HG03045 (cell line): Measurements from ENCODE around the gene ARHGAP21.
"Not testable (repeated sequence)": the region's sequence is repeated elsewhere in the genome, so short reads cannot be mapped to it uniquely, and the experiment has no call there.

Experiments used
- ATAC-seq: cut with Tn5 transposase; IDR thresholded peaks from one replicate; pipeline ENCODE4 v1.9.1; 2021; ENCODE audit warnings: mild to moderate bottlenecking, moderate library complexity; ENCODE audit not compliant: unreplicated experiment

The ARHGAP21 gene

DNA sequence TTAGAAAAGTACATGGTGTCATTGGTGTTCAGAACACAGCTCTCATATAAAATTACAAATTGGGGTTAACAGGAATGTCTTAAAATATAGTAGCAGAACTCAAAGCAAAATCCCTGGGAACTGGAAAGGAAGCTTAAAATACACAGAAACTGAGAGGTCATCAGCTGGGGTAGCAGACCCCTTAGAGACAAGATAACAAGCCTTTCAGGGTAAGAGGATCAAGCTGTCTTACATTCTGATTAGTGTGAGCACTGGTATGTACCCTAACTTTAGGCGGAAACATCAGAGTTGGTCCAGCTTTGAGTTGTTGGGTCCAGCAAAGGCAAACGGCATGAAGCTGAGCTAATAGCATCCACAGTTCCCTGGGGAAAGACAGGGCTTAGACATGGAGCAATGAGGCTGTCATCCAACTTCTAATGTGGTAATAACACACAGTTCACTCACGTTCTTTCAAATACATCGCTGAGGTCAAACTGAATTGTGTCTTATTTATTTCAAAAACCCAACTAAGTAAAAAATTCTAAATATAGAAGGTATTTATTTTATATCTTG is 32.6 kb downstream of the ARHGAP21 start:
- ATAC-seq = no peak

DNA sequence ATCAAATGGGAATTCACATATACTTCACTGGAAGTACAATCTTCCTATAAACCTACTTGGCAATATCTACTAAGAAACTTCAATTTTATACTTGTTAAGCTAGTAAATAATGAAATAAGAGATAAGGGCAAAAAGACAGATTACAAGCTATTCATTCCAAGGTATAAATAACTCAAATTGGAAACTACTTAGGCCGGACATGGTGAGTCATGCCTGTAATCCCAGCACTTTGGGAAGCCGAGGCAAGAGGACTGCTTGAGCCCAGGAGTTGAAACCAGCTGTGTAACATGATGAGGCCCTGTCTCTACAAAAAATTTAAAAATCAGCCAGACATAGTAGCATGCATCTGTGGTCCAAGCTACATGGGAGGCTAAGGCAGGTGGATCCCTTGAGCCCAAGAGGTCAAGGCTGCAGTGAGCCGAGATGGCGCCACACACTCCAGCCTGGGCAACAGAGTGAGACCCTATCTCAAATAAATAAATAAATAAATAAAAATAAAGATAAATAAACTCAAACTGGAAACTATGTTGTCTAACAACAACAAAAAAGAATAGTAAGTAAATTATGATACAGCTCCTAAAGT is 37.6 kb downstream of the ARHGAP21 start:
- no peak for ATAC-seq

DNA sequence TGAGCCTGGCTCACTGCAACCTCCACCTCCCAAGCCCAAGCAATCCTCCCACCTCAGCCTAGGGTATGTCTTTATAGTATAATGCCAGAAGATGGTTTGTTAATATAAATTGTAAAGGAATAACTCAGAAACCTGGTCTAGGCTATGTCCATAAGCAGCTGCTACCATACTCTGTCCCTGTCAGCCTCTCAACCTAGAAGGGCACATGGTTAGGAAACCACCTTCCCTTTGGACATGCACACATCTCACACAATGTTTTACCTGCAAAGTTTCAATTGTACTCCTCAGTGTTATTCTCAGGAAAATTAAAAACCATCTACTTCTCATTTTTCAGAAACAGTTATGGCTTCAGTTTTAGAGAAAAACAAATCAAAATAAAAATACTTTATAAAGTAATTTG is 40.1 kb downstream of the ARHGAP21 start:
- no peak for ATAC-seq

DNA sequence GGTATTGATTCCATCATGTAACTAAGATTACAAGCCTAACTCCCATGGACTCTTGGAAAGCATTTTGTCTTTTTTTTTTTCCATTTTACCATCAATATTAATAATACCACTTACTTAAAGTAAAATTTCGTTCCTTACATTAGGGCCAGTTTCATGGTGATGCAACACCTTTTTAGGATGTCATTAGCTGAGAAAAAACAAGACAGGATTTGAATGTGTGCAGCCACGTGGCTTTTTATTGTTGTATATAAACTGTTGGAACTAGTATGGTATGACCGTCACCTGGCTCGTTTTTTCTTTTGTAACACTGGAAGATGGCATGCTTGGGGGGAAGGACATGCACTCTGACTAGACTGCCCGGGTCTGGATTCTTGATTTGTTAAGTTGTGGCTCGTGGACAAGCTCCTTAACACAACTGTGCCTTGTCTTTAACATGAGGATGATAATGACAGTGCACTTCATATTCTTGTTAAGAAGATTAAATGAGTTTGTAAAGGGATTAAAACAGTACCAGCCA is 42.1 kb downstream of the ARHGAP21 start:
- no peak for ATAC-seq

DNA sequence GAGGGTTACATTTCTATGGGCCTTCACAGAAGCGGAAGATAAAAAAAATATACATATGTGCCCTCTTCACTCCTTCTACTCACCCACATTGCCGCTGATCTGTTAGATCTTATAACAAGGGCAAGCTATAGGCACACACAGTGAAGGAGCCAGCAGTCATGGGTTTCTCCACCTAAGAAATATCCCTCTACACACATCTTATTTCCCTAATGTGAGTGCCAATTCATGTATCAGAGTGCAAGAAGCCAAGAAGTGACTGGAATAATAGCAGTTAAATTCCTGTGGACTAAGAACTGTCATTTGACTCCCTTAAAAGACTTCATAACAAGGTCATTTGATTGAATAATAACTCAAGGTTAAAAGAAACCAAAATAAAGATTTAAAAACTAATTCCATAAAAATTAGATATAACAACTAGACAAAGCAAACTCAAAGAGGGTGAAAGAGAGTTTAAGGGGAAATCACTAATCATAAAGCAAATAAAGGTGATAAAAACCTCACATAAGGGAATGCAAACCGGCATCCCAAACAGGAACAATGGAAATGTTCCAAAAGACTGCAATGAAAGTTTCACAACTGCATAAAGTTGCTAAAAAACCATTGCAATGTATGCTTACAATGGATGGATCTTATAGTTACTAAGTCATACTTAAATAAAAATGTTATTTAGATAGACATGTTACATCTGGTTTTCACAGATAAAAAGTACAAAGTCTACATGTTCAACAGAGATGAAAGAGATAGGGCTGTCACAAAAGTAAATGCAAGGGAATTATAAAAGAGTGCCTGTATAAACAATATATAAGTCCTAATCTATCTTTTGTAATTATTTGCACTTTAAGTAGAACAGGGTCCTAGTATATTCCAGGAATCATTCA is 42.8 kb downstream of the ARHGAP21 start:
- no peak for ATAC-seq

DNA sequence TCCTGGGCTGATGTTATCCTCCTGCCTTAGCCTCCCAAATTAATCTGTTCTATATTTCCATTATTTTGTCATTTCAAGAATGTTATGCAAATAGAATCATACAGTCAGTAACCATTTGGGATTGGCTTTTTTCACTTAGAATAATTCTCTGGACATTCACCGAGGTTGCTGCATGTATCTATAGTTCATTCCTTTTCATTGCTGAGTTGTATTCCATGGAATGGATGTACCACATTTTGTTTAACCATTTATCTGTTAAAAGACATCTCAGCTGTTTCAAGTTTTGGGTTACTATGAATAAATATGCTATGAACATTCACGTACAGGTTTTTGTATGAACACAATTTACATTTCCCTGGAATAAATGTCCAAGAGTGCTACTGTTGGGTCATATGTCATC is 44.9 kb downstream of the ARHGAP21 start:
- ATAC-seq = no peak

DNA sequence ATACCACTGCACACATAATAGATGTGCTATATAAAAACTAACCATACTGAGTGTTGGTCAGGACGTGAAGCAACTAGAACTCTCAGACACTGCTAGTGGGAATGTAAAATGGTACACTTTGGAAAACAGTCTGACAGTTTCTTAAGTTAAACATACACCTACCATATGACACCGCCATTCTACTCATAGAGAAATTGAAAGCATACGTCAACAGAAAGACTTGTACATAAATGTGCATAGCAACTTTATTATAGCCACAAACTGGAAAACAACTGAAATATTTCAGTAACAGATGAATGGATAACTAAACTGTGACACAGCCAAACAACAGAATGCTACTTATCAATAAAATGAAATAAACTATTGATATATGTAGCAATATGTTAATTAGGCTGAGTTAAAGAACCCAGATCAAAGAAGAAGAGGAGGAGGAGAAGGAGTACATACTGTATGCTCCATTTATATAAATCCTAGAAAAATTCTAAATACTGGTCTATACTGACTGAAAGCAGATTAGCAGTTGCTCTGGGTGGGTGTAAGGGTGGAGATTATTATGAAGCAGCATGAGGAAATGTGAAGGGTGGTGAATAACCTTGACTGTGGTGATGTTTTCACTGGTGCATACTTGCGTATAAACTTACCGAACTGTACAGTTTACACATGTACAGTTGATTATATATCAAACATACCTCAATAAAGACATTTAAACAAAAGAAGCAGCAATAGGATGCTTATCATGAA is 48.6 kb downstream of the ARHGAP21 start:
- no peak for ATAC-seq

DNA sequence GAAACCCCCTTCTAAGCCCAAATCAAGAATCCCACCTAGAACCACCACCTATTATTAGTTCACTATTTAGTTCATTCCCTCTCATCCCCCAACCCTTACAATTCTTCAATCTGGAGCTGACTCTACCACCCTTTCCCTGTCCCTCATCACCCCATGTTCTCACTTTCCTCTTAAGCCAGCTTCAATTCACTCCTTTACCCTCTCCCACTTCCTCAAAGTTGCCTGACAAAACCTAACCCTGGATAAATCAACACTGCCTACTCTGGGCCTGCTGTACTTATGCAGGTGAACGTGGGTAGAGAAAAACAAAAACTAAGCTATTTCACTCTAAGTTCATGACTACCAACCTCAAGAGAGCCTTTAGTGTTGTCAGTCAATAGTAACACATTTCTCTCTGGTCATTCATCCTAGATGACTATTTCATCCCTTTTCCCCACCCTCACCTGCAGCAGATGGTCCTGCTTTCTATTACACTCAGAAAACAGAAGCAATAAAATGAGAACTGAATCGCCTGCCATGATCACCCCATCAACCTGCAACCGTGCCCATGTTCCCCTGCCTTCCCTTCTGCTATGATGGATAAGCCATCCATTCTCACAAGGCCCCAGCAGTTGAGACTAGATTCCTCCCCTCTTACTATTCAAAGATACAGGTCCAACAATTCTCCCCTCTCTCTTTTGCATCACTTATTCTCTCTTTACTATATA is 52.6 kb downstream of the ARHGAP21 start:
- no peak for ATAC-seq

DNA sequence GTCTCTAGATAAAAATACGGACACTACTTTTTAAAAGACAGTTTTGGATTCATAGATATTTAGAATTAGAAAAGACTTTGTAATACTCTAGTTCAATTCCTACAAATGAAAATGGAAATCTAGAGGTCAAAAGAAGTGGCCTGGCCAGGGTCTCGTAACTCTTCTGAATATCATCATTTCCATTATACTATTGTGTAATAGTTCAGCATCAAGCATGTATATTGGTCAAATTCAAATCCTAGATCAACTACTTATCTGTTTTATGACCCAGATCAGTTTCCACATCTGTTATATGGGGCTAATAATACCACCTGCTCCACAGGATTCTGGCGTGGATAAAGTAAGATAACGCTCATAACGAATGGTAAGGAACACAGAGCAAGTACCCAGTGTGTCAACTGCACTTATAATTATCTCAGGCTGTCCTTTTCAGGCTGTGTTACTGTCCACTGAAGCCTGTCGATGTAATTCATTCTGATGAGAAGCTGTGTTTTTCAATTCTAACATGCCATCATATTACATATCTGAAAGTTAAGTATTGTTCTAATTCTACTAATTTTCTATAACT is 54.3 kb downstream of the ARHGAP21 start:
- ATAC-seq = no peak

DNA sequence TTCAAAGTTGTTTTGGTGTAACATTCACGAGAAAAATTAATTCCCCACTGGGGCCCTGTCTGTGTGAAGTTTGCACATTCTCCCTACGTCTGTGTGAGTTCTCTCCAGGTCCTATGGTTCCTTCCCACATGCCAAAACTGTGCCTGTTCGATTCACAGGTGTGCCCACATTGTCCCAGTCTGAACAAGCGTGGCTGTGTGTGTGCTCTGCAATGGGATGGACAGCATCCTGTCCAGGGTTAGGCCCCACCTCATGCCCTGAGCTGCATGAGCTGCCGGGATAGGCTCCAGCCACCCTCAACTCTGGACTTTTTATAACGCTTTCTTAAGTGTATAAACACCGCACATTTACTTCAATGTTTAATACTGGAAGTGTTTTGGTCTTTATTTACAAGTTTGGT is 55.4 kb downstream of the ARHGAP21 start:
- no peak for ATAC-seq

DNA sequence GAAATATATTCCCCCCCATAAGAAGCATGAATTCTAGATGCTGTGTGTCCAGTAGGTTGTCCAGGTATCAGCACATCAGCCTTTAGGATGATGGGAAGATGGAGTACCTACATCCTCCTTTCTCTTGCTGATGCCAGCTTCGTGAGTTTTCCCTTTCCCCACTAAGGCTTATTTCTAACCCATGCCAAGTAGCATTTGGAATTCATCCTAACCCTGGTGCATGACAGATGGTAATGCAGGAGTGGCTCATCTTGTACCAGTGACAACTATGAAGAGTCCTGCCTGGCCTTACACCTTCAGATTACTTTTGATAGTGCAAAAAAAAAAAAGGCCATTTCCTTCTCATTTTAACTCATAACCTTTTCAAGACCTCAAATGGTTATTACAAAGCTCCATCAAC is 58.7 kb downstream of the ARHGAP21 start:
- no peak for ATAC-seq

DNA sequence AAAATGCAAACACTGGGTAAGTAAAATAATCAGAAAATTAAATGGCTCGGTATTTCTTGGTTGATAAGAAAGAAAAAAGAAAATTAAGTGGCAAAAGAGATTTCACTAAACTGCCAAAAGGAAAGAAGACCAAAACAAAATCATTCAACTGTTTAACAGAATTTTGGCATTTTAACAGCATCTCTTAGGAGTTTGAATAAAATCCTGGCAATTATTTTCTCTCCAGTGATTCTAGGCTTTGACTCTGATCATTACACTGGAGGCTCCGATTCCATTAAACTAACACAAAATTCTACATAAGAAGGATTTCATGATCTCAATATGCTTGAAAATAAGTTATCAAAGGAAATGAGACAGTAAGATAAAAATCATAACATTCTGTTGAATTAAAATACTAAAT is 62.3 kb downstream of the ARHGAP21 start:
- no peak for ATAC-seq

DNA sequence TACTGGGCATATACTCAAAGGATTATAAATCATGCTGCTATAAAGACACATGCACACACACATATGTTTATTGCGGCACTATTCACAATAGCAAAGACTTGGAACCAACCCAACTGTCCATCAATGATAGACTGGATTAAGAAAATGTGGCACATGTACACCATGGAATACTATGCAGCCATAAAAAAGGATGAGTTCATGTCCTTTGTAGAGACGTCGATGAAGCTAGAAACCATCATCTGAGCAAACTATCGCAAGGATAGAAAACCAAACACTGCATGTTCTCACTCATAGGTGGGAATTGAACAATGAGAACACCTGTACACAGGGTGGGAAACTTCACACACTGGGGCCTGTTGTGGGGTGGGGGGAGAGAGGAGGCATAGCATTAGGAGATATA is 65.4 kb downstream of the ARHGAP21 start:
- ATAC-seq = not testable (repeated sequence)

DNA sequence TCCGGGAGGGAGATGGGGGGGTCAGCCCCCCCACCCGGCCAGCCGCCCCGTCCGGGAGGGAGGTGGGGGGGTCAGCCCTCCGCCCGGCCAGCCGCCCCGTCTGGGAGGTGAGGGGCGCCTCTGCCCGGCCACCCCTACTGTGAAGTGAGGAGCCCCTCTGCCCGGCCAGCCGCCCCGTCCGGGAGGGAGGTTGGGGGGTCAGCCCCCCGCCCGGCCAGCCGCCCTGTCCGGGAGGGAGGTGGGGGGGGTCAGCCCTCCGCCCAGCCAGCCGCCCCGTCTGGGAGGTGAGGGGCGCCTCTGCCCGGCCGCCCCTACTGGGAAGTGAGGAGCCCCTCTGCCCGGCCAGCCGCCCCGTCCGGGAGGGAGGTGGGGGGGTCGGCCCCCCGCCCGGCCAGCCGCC is 67.4 kb downstream of the ARHGAP21 start:
- ATAC-seq = not testable (repeated sequence)

DNA sequence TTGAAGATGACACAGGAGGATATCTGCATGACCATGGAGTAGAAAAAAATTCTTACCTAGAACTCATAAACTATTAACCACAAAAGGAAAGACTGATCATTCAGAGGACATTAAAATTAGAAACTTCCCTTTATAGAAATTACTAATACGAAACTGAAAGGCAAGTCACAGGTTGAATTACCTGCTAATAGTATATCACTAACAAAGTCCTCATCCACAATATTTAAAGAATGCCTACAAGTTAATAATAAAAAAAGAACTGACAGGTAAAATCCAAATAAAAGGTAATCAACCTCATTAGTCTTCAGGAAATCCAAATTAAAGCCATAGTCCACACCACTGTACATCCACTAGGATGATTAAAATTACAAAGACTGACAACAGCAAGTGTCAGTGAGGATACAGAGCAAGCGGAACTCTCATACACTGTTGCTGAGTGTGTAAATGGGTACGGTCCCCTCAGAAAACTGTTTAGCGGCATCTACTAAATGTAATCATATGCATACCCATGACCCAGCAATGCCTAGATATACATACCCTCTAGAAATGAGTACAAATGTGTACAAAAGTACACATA is 71.2 kb downstream of the ARHGAP21 start:
- ATAC-seq = peak; percentile 77

DNA sequence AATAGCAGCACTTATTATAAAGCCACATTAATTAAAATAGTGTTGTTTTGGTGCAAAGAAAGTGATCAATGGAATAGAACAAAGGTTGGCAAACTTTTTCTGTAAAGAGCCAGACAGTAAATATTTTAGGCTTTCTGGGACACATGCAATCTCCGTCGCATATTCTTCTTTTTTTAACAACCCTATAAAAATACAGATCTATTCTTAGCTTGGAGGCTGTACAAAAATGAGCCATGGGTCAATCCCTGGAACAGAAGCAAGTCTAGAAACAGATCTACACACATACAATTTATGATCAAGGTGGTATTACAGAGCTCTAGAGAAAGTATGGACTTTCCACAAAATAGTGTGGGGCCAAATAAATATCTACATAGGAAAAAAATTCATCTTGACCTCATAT is 71.8 kb downstream of the ARHGAP21 start:
- no peak for ATAC-seq

DNA sequence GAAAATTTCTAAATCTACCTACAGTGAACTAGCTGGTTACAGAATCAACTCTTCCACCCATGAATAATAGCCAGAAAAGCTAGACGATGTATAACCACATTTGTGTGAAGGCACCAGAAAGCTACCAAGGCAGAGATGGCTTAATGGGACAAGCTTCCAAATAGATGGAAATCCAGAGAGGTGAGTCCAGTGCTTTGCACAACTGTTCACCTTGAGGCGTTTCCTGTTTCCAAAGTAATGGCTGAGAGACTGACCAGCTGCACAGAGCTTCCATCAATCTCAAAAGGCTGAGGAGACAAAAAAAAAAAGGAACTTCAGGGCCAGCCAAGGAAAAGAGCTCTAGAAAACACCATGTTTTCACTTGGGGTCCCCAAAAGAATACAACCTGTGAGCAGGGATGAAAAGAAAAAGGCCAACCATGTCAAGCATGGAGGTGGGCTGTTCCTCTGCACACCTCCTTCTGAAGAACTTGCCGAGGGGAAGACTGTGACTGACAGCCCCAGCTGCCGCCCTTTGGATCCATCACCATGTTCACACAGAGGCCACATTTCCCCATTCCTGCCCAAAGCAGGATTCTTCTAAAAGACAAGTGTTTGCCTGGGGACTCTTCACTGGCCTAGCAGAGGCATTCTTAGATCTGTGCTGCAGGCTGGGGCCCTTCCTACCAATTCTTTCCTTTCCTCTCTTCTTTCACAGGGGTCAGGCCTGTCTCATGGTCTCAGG is 72.9 kb downstream of the ARHGAP21 start:
- ATAC-seq = no peak

DNA sequence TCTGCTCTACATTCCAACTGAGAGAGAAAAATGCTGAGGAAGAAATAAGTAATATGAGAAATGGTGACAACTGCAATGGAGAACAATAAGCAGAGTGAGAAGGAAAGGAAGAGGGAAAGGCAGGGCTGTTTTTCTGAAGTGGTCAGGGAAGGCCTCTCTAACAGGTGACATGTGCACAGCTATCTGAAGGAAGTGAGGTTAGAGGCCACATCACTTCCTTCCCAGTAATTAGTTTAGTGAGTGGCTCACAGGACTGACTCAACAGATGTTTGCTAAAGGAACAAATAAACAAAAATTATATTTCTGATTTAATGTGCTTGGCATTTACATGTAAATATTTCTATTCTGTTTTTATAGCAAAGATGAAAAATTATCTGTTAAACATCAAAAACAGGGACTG is 77.9 kb downstream of the ARHGAP21 start:
- ATAC-seq = no peak

DNA sequence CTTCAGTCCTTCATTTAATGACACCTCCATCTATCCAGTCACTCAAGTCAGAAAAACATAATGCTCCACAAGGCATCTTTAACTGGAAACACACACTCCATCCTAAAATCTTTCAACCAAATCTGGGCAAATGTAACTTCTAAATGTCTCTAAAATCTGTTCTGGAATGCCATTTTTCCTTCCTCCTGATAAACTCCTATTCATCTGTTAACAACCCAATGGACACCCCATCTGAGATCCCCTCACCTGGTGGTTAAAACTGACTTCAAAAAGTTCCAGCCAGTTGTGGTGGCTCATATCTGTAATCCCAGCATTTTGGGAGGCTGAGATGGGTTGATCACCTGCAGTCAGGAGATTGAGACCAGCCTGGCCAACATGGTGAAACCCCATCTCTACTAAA is 78.7 kb downstream of the ARHGAP21 start:
- no peak for ATAC-seq
